GM12872 (cell line): Measurements from ENCODE around the gene FASLG.

Experiments
- CTCF ChIP-seq: IDR thresholded peaks from 3 replicates; pipeline ENCODE4 v1.5.1; 2011; ENCODE audit warnings: low read depth, mild to moderate bottlenecking, low read length, moderate library complexity; ENCODE audit not compliant: insufficient read depth

Gene FASLG

GRCh38 chr1:172630868-172631267 is 28.0 kb upstream of the FASLG start:
- no peak for TF ChIP-seq CTCF

GRCh38 chr1:172637522-172637921 is 21.4 kb upstream of the FASLG start:
- TF ChIP-seq CTCF: no peak

- no peak for TF ChIP-seq CTCF
These were observed 20.7 kb upstream of the FASLG start for GRCh38 chr1:172638249-172638648.

- no peak for TF ChIP-seq CTCF
These were observed 19.7 kb upstream of the FASLG start for GRCh38 chr1:172638885-172639831.

GRCh38 chr1:172640111-172640510 is 18.8 kb upstream of the FASLG start:
- no peak for TF ChIP-seq CTCF

GRCh38 chr1:172641492-172641891 is 17.4 kb upstream of the FASLG start:
- TF ChIP-seq CTCF: no peak

GRCh38 chr1:172642970-172643369 is 15.9 kb upstream of the FASLG start:
- TF ChIP-seq CTCF: no peak
